Endothelial cell of umbilical vein (primary cell): ENCODE results near the gene CEP95. TPM values are rescaled to one million over a fixed set of nuclear protein-coding genes. Genes with fewer than 3 reads are reported as not detected.

Experiments
- BruUV-seq: library from RNA; stranded (reverse); fragments of 400-500 nt; replicated peaks from 2 replicates; lab custom pipeline; 2021; lab: Mats Ljungman, UMichigan
- CTCF ChIA-PET: fragments of 300-600, 350-600 bp; sonication (Branson Sonifier 250); formaldehyde crosslinking; loops from one replicate; lab custom pipeline; 2021; ENCODE audit warnings: antibody characterized with exemption, inconsistent platforms; lab: Charles Lee
- POLR2A ChIA-PET: fragments of 300-600, 350-600 bp; sonication (Branson Sonifier 250); formaldehyde crosslinking; loops from one replicate; lab custom pipeline; 2021; ENCODE audit warnings: antibody characterized with exemption, inconsistent platforms; lab: Charles Lee
- DNase-seq: peaks from one replicate; pipeline ENCODE4 v3.0.0-alpha.2; 2011; ENCODE audit warnings: low read depth, low spot score
- FAIRE-seq: peaks from 2 replicates; lab custom pipeline; 2011; peaks lifted over from hg19 to GRCh38; lab: Jason Lieb, UNC
- H2AFZ ChIP-seq: 2 replicates; pipeline ENCODE4 v1.6.0; 2012; ENCODE audit warnings: low read depth, low read length, control low read depth, inconsistent platforms
- H3K27ac ChIP-seq: 2 replicates; pipeline ENCODE4 v1.5.1; 2011; ENCODE audit warnings: low read depth, mild to moderate bottlenecking, control low read depth, low read length, moderate library complexity; ENCODE audit not compliant: insufficient read depth
- H3K27me3 ChIP-seq, 2 experiments: 2 replicates each; pipeline versions ENCODE4 v1.6.0 to v1.6.1; 2011; ENCODE audit warnings: low read length in 2 of 2, mixed read lengths in 1 of 2; ENCODE audit not compliant: control insufficient read depth in 2 of 2, insufficient read depth in 2 of 2
- H3K36me3 ChIP-seq, 2 experiments: 2 replicates in 1 of 2; 3 replicates in 1 of 2; pipeline ENCODE4 v1.5.1; 2011; ENCODE audit warnings: low read length in 2 of 2, mild to moderate bottlenecking in 1 of 2, moderate library complexity in 1 of 2; ENCODE audit not compliant: control insufficient read depth in 2 of 2, insufficient read depth in 2 of 2; ENCODE audit errors: extremely low read depth in 1 of 2
- H3K4me1 ChIP-seq: 3 replicates; pipeline ENCODE4 v1.5.1; 2011; ENCODE audit warnings: mild to moderate bottlenecking, low read length; ENCODE audit not compliant: control insufficient read depth, insufficient read depth; ENCODE audit errors: extremely low read depth
- H3K4me2 ChIP-seq: 2 replicates; pipeline ENCODE4 v1.6.1; 2011; ENCODE audit warnings: low read length, control low read depth, mixed read lengths; ENCODE audit not compliant: insufficient read depth
- H3K4me3 ChIP-seq, 3 experiments: fragments of 200-600 bp in 1 of 3; sonication (generic), shearing (Covaris generic) in 1 of 3; replicated peaks in 1 of 3; 2 replicates each; pipeline ENCODE4 v1.5.1; 2011 to 2016; ENCODE audit warnings: control low read depth in 3 of 3, low read length in 3 of 3, mild to moderate bottlenecking in 2 of 3, inconsistent platforms in 1 of 3, low read depth in 1 of 3, moderate library complexity in 1 of 3; ENCODE audit not compliant: insufficient read depth in 1 of 3
- H3K79me2 ChIP-seq: 2 replicates; pipeline ENCODE4 v1.6.0; 2012; ENCODE audit warnings: low read length, inconsistent platforms; ENCODE audit not compliant: control insufficient read depth, insufficient read depth
- H3K9ac ChIP-seq: replicated peaks from 2 replicates; pipeline ENCODE3; 2011; ENCODE audit warnings: low read length, control low read depth; ENCODE audit not compliant: insufficient read depth; ENCODE audit errors: extremely low read depth
- H3K9me1 ChIP-seq: replicated peaks from 3 replicates; pipeline ENCODE4 v1.6.0; 2011; ENCODE audit warnings: mild to moderate bottlenecking, low read length; ENCODE audit not compliant: control insufficient read depth, insufficient read depth; ENCODE audit errors: extremely low read depth
- H3K9me3 ChIP-seq: replicated peaks from 2 replicates; pipeline ENCODE4 v1.5.1; 2012; ENCODE audit warnings: low read length, inconsistent platforms; ENCODE audit not compliant: control insufficient read depth, insufficient read depth
- H4K20me1 ChIP-seq: replicated peaks from 2 replicates; pipeline ENCODE3; 2011; ENCODE audit warnings: mild to moderate bottlenecking, low read length; ENCODE audit not compliant: control insufficient read depth, insufficient read depth; ENCODE audit errors: extremely low read depth
- CTCF ChIP-seq, 2 donors: IDR thresholded peaks; 1 replicate in 1 of 2; 2 replicates in 1 of 2; pipeline ENCODE4 v1.5.1; 2011; ENCODE audit warnings: low read length in 2 of 2, mild to moderate bottlenecking in 2 of 2, moderate library complexity in 2 of 2, control low read depth in 1 of 2, inconsistent platforms in 1 of 2, low read depth in 1 of 2; ENCODE audit not compliant: insufficient read depth in 1 of 2; ENCODE audit errors: extremely low read depth in 1 of 2
- EZH2 ChIP-seq: IDR thresholded peaks from 2 replicates; pipeline ENCODE4 v1.6.1; 2012; ENCODE audit warnings: borderline replicate concordance, low read depth, mild to moderate bottlenecking, moderate library complexity, low read length, inconsistent platforms; ENCODE audit not compliant: severe bottlenecking
- FOS ChIP-seq: IDR thresholded peaks from 2 replicates; pipeline ENCODE4 v1.6.1; 2011; ENCODE audit warnings: mild to moderate bottlenecking, low read length, moderate library complexity, borderline replicate concordance; ENCODE audit not compliant: insufficient read depth
- GATA2 ChIP-seq: IDR thresholded peaks from 2 replicates; pipeline ENCODE4 v1.7.0; 2011; ENCODE audit warnings: low read depth, mild to moderate bottlenecking, moderate library complexity, mixed read lengths, low read length; ENCODE audit not compliant: insufficient read length, insufficient read depth
- JUN ChIP-seq: IDR thresholded peaks from 2 replicates; pipeline ENCODE4 v1.6.1; 2011; ENCODE audit warnings: borderline replicate concordance, low read depth; ENCODE audit not compliant: insufficient read length, insufficient read depth
- MYC ChIP-seq: IDR thresholded peaks from one replicate; pipeline ENCODE4 v1.6.1; 2011; ENCODE audit warnings: mild to moderate bottlenecking, low read depth, low read length
- POLR2A ChIP-seq: IDR thresholded peaks from 2 replicates; pipeline ENCODE4 v1.6.1; 2012; ENCODE audit warnings: low read depth, mild to moderate bottlenecking, control low read depth, low read length
- POLR2AphosphoS5 ChIP-seq: IDR thresholded peaks from 2 replicates; pipeline ENCODE4 v1.6.1; 2012; ENCODE audit warnings: low read depth, mild to moderate bottlenecking, control low read depth, low read length, moderate library complexity; ENCODE audit not compliant: insufficient read depth
- dilution Hi-C: fragments of 300-500 bp; cut with MboI; formaldehyde crosslinking; loops from one replicate; pipeline ENCODE4 v1.15.0; 2019; ENCODE audit warnings: low sequenced_read_pairs; ENCODE audit not compliant: extremely low pct_ligation_motif_present
- intact Hi-C: fragments of 100-400 bp; cut with micrococcal nuclease; formaldehyde crosslinking; loops from one replicate; pipeline ENCODE4 v1.10.0; 2022
- polyA plus RNA-seq, 4 experiments: library from polyadenylated mRNA; depleted of rRNA in 3 of 4; stranded (reverse) in 3 of 4; unstranded in 1 of 4; fragments of >200 nt; gene quantifications; 2 replicates each; pipeline versions ENCODE4 v1.2.1 to v1.2.3, GENCODE V29; 2011 to 2012; ENCODE audit warnings: missing spikeins in 1 of 4
- total RNA-seq: library from RNA; stranded (reverse); gene quantifications from 2 replicates; pipeline ENCODE4 v1.2.3, GENCODE V29; 2021
- TF ChIP-seq, protein P1 (sequence below): IDR thresholded peaks from 2 replicates; pipeline ENCODE4 v1.6.1; 2011; ENCODE audit not compliant: insufficient read depth, insufficient read length

CEP95 gene
- total and polyA plus RNA-seq, 2 donors (not counting 3 experiments of a cell fraction or from before 2014, with no cell fraction given): 14.1 to 35.5 TPM

- DNase-seq (no peak), FAIRE-seq (no peak)
- Histone ChIP-seq H3K27ac (no peak overlapping the region), H3K9me1 (no peaks in the 10 kb centered on the region), H3K4me3 (no peak overlapping the region), H3K36me3 (peaks cover 4 to 15% of the 10 kb centered on the region in 2 experiments), H3K9me3 (no peaks in the 10 kb centered on the region), H3K4me2 (peak overlapping the region; percentile 9), H4K20me1 (no peaks in the 10 kb centered on the region), H3K27me3 (no peaks in the 10 kb centered on the region), H3K79me2 (peaks cover 22% of the 10 kb centered on the region), H3K4me1 (peaks cover 16% of the 10 kb centered on the region), H3K9ac (no peak overlapping the region), H2AFZ (no peak overlapping the region)
- dilution Hi-C loops: no loop called here
- CTCF ChIA-PET: interaction anchor here (0.9 to 6.5 kb wide), 13 partner anchors 13 to 185 kb away, joined by 3 to 345 read pairs (median 5); no protein-coding TSS in a partner anchor
- POLR2A ChIA-PET: interaction anchor here (1.0 kb wide), 1 partner anchor 13 kb away, joined by 4 read pairs; no protein-coding TSS in a partner anchor
- intact Hi-C loops: loop anchor here (1.0 kb wide), 2 partner anchors 72 to 185 kb away; no protein-coding TSS in a partner anchor
- no TSS peak for BruUV-seq
- TF ChIP-seq JUN (no peak), EZH2 (no peak), POLR2AphosphoS5 (no peak), GATA2 (no peak), FOS (no peak), CTCF (IDR thresholded peaks at IDR 0.05; ENCODE audit: extremely low read depth in 1 of 2, insufficient read depth in 1 of 2, low read depth in 1 of 2, low read length in 2 of 2) (no peak), POLR2A (no peak), MYC (no peak)
- TF ChIP-seq, protein P1, sequence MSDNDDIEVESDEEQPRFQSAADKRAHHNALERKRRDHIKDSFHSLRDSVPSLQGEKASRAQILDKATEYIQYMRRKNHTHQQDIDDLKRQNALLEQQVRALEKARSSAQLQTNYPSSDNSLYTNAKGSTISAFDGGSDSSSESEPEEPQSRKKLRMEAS: no peak
Observed at GRCh38 chr17:64491994-64492393, 14.8 kb upstream of the CEP95 start.
